B cell (primary cell): Measurements from ENCODE around the gene ZNF280A. TPM values are rescaled to one million over a fixed set of nuclear protein-coding genes. Genes with fewer than 3 reads are reported as not detected.

Experiments used
- ATAC-seq: fragments of 200-7000 bp; cut with Tn5 transposase; one replicate; pipeline ENCODE4 v1.10.0; 2021; ENCODE audit warnings: low read depth, mild to moderate bottlenecking, moderate number of reproducible peaks, moderate library complexity
- CTCF ChIA-PET: fragments of 350-600 bp; sonication (Branson Sonifier 250); formaldehyde crosslinking; loops from one replicate; lab custom pipeline; 2021; ENCODE audit warnings: antibody characterized with exemption, inconsistent platforms; lab: Charles Lee
- POLR2A ChIA-PET: fragments of 350-600 bp; sonication (Branson Sonifier 250); formaldehyde crosslinking; loops from one replicate; lab custom pipeline; 2021; ENCODE audit warnings: antibody characterized with exemption; lab: Charles Lee
- DNase-seq: peaks from one replicate; pipeline ENCODE4 v3.0.0; 2013
- H2AFZ ChIP-seq: 2 replicates; pipeline ENCODE4 v1.6.1; 2012; ENCODE audit warnings: mild to moderate bottlenecking, low read depth, low read length; ENCODE audit not compliant: insufficient read depth, poor library complexity, severe bottlenecking
- H3K27ac ChIP-seq, 2 donors: 1 replicate in 1 of 2; 2 replicates in 1 of 2; pipeline ENCODE4 v1.5.1; 2012 to 2013; ENCODE audit warnings: low read length in 2 of 2, mild to moderate bottlenecking in 2 of 2, moderate library complexity in 1 of 2
- H3K27me3 ChIP-seq, 4 experiments: fragments of 200-600 bp in 1 of 4; sonication (generic) in 1 of 4; replicated peaks in 1 of 4; 1 replicate in 2 of 4; 2 replicates in 2 of 4; pipeline versions ENCODE4 v1.6.1 to v1.7.0; 2013 to 2016; ENCODE audit warnings: low read length in 3 of 4, mild to moderate bottlenecking in 2 of 4, mixed read lengths in 1 of 4, moderate library complexity in 1 of 4; ENCODE audit not compliant: insufficient read depth in 4 of 4, control insufficient read depth in 3 of 4; ENCODE audit errors: control extremely low read depth in 1 of 4
- H3K36me3 ChIP-seq, 2 experiments: replicated peaks in 1 of 2; 1 replicate in 1 of 2; 2 replicates in 1 of 2; pipeline versions ENCODE4 v1.6.1 to v1.7.1; 2013; ENCODE audit warnings: low read length in 1 of 2; ENCODE audit not compliant: insufficient read depth in 2 of 2, control insufficient read depth in 1 of 2; ENCODE audit errors: control extremely low read depth in 1 of 2, extremely low read depth in 1 of 2
- H3K4me1 ChIP-seq, 2 donors: fragments of 200-600 bp in 1 of 2; sonication (generic) in 1 of 2; 1 replicate in 1 of 2; 2 replicates in 1 of 2; pipeline versions ENCODE4 v1.5.1 to v1.6.1; 2013 to 2017; ENCODE audit warnings: low read length in 2 of 2; ENCODE audit not compliant: control insufficient read depth in 2 of 2, insufficient read depth in 2 of 2
- H3K4me2 ChIP-seq: replicated peaks from 2 replicates; pipeline ENCODE3; 2012; ENCODE audit warnings: mild to moderate bottlenecking, low read depth, low read length; ENCODE audit not compliant: poor library complexity, severe bottlenecking
- H3K4me3 ChIP-seq, 5 experiments: fragments of 200-600 bp in 1 of 5; sonication (generic) in 1 of 5; 1 replicate in 3 of 5; 2 replicates in 2 of 5; pipeline versions ENCODE4 v1.5.1 to v1.7.0; 2011 to 2016; ENCODE audit warnings: low read length in 4 of 5, mild to moderate bottlenecking in 4 of 5, low read depth in 2 of 5, control low read depth in 1 of 5, moderate library complexity in 1 of 5; ENCODE audit not compliant: insufficient read depth in 1 of 5; ENCODE audit errors: control extremely low read depth in 1 of 5, extremely low read depth in 1 of 5
- H3K79me2 ChIP-seq: fragments of 200-600 bp; sonication (generic); one replicate; pipeline ENCODE4 v1.6.0; 2016; ENCODE audit warnings: low read length; ENCODE audit not compliant: control insufficient read depth, insufficient read depth
- H3K9ac ChIP-seq: fragments of 200-600 bp; sonication (generic); 2 replicates; pipeline ENCODE4 v1.6.1; 2017; ENCODE audit warnings: mild to moderate bottlenecking, low read length, moderate library complexity
- H3K9me3 ChIP-seq, 3 donors: one replicate each; pipeline versions ENCODE4 v1.6.1 to v1.7.1; 2013; ENCODE audit warnings: low read length in 2 of 3; ENCODE audit not compliant: control insufficient read depth in 2 of 3, insufficient read depth in 1 of 3; ENCODE audit errors: control extremely low read depth in 1 of 3
- H4K20me1 ChIP-seq: 2 replicates; pipeline ENCODE4 v1.6.0; 2012; ENCODE audit warnings: mild to moderate bottlenecking, low read length; ENCODE audit not compliant: insufficient read depth, control insufficient read depth, poor library complexity, severe bottlenecking
- H3K27ac Mint-ChIP-seq: one replicate; pipeline ENCODE4 v1.8.0; 2021; ENCODE audit warnings: mixed read lengths
- H3K27me3 Mint-ChIP-seq: one replicate; pipeline ENCODE4 v1.8.0; 2021; ENCODE audit warnings: mixed read lengths
- H3K4me1 Mint-ChIP-seq: one replicate; pipeline ENCODE4 v1.8.0; 2021; ENCODE audit warnings: mixed read lengths
- H3K4me3 Mint-ChIP-seq: one replicate; pipeline ENCODE4 v1.8.0; 2021; ENCODE audit warnings: mixed read lengths
- H3K9me3 Mint-ChIP-seq: one replicate; pipeline ENCODE4 v1.8.0; 2022; ENCODE audit warnings: mixed read lengths; ENCODE audit not compliant: insufficient read depth
- EZH2 ChIP-seq: IDR thresholded peaks from 2 replicates; pipeline ENCODE4 v1.6.1; 2012; ENCODE audit warnings: borderline replicate concordance, low read depth, mild to moderate bottlenecking, moderate library complexity, low read length; ENCODE audit not compliant: insufficient read depth, poor library complexity, severe bottlenecking
- WGBS: methylation state at CpG from one replicate; pipeline ENCODE4 v1.1.5; 2013; ENCODE audit warnings: missing lambda C conversion rate; ENCODE audit not compliant: insufficient coverage; 5-methylcytosine and 5-hydroxymethylcytosine counted together
- intact Hi-C: fragments of 100-400 bp; cut with micrococcal nuclease; formaldehyde crosslinking; loops from one replicate; pipeline ENCODE4 v1.10.0; 2022
- polyA plus RNA-seq: library from polyadenylated mRNA; depleted of rRNA; stranded (reverse); fragments of >200 nt; gene quantifications from 2 replicates; pipeline ENCODE4 v1.2.3, GENCODE V29; 2012
- total RNA-seq, 2 donors: library from RNA; stranded (reverse); fragments of 120-200 nt in 1 of 2; gene quantifications; 1 replicate in 1 of 2; 2 replicates in 1 of 2; pipeline versions ENCODE4 v1.2.3 to v1.2.4, GENCODE V29; 2013 to 2022
- TF ChIP-seq, protein P1 (sequence below): fragments of 200-600 bp; IDR thresholded peaks from one replicate; pipeline ENCODE4 v1.8.0; 2022; ENCODE audit warnings: antibody characterized with exemption, mild to moderate bottlenecking

The ZNF280A gene
- total and polyA plus RNA-seq, 2 donors (not counting 1 experiment from before 2014, with no cell fraction given): not detected

GRCh38 chr22:22480940-22481339 lies 39.1 kb downstream of the ZNF280A start:
- Histone ChIP-seq H3K4me1 (peaks cover 0 to 2% of the 10 kb centered on the region in 2 donors), H3K9ac (no peak overlapping the region), H3K4me3 (no peak overlapping the region), H4K20me1 (no peaks in the 10 kb centered on the region), H3K79me2 (no peaks in the 10 kb centered on the region), H3K27ac (no peak overlapping the region), H3K9me3 (peaks cover 0 to 2% (median 0%) of the 10 kb centered on the region in 3 donors), H3K4me2 (no peak overlapping the region), H2AFZ (no peak overlapping the region), H3K36me3 (no peaks in the 10 kb centered on the region), H3K27me3 (no peaks in the 10 kb centered on the region)
- ATAC-seq (no peak), DNase-seq (no peak)
- no CpG with 5 or more reads among the region's 2 CpGs for WGBS
- CTCF ChIA-PET: no interaction called here
- TF ChIP-seq EZH2: no peak
- Mint-ChIP-seq H3K4me1 (no peaks in the 10 kb centered on the region), H3K9me3 (no peaks in the 10 kb centered on the region), H3K27me3 (no peaks in the 10 kb centered on the region), H3K4me3 (no peak overlapping the region), H3K27ac (no peak overlapping the region)
- POLR2A ChIA-PET: no interaction called here
- intact Hi-C loops: no loop called here

GRCh38 chr22:22479999-22480532 lies 40.0 kb downstream of the ZNF280A start:
- POLR2A ChIA-PET: no interaction called here
- no peaks in the 10 kb centered on the region for H3K27me3 ChIP-seq
- no peak overlapping the region for H3K4me3 Mint-ChIP-seq

More at GRCh38 chr22:22479999-22480532, 40.0 kb downstream of the ZNF280A start:
- H3K9me3 Mint-ChIP-seq: no peaks in the 10 kb centered on the region
- H3K27me3 Mint-ChIP-seq: no peaks in the 10 kb centered on the region
- ATAC-seq: no peak
- H3K4me2 ChIP-seq: no peak overlapping the region
- CTCF ChIA-PET: no interaction called here
- TF ChIP-seq, protein P1, sequence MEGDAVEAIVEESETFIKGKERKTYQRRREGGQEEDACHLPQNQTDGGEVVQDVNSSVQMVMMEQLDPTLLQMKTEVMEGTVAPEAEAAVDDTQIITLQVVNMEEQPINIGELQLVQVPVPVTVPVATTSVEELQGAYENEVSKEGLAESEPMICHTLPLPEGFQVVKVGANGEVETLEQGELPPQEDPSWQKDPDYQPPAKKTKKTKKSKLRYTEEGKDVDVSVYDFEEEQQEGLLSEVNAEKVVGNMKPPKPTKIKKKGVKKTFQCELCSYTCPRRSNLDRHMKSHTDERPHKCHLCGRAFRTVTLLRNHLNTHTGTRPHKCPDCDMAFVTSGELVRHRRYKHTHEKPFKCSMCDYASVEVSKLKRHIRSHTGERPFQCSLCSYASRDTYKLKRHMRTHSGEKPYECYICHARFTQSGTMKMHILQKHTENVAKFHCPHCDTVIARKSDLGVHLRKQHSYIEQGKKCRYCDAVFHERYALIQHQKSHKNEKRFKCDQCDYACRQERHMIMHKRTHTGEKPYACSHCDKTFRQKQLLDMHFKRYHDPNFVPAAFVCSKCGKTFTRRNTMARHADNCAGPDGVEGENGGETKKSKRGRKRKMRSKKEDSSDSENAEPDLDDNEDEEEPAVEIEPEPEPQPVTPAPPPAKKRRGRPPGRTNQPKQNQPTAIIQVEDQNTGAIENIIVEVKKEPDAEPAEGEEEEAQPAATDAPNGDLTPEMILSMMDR: no peak
- no peak for TF ChIP-seq EZH2
- H2AFZ ChIP-seq: no peak overlapping the region
- H3K9me3 ChIP-seq: peaks cover 0 to 2% (median 0%) of the 10 kb centered on the region in 3 donors
- WGBS: no CpG with 5 or more reads among the region's 5 CpGs
- no peaks in the 10 kb centered on the region for H3K79me2 ChIP-seq
- H3K4me3 ChIP-seq: no peak overlapping the region
- H3K27ac Mint-ChIP-seq: no peak overlapping the region
- H4K20me1 ChIP-seq: no peaks in the 10 kb centered on the region
- H3K9ac ChIP-seq: no peak overlapping the region
- H3K27ac ChIP-seq: no peak overlapping the region
- peaks cover 3 to 6% of the 10 kb centered on the region in 2 donors for H3K4me1 ChIP-seq
- intact Hi-C loops: no loop called here
- peaks cover 3% of the 10 kb centered on the region for H3K4me1 Mint-ChIP-seq
- H3K36me3 ChIP-seq: no peaks in the 10 kb centered on the region
- DNase-seq: no peak
